SIG-M5 treated with dmso at 0.1 percent for 504 hours (cell line): ENCODE results near the gene CGB2.
"Not testable (repeated sequence)": the region's sequence is repeated elsewhere in the genome, so short reads cannot be mapped to it uniquely, and the experiment has no call there.

Source experiments
- DNase-seq: peaks from one replicate; lab custom pipeline; 2025; ENCODE audit not compliant: unreplicated experiment; lab: John Stamatoyannopoulos, UW

CGB2 gene

DNA sequence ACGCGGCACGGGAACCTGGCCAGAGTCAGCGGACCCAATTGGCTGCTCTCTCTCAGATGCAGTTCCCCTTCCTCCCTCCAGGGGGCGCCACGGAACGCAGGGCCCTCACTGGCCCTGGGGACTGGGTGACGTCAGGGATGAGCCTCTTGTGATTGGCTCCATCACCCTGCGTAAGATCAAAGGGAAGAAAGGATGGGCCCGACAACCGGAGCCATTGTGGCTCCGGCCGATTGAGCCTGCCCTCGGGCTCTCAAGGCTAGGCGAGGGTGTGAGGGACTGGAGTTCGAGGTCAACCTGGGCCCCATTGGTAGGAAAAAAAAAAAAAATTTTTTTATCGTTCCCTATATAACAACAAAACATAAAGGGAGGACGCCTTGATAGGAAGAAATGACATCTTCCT lies 5.1 kb downstream of the CGB2 start, which contains the start of gene CGB1:
Gene CGB1 (minus strand): TSS at position 81 of the 400 bp plus-strand sequence. CDS start 184 bp downstream, outside the sequence.
- not testable (repeated sequence) for DNase-seq

GRCh38 chr19:49038111-49038510 lies 6.4 kb downstream of the CGB2 start:
- DNase-seq: not testable (repeated sequence)

- DNase-seq: not testable (repeated sequence)
Observed at GRCh38 chr19:49038557-49039276, 7.0 kb downstream of the CGB2 start.

DNA sequence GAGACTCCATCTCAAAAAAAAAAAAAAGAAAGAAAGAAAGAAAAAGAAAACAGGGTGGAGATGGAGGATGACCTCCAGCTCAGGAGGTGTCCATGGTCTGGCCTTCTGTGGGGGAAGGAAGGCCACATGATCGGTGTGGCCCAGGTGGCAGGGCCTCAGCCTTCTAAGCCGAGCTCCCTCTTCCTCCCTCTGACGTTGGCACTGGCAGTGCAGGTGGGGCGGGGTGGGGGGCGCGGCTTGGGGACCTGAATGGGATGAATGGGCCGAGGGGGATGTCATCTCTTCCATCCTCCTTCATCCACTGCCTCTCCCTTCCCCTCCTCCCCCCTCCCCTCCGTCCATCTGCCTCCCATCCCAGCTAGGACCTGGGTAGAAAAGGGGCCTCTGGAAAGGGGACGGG lies 8.0 kb downstream of the CGB2 start:
- not testable (repeated sequence) for DNase-seq

GRCh38 chr19:49042177-49042576 lies 10.5 kb downstream of the CGB2 start:
- no peak for DNase-seq

GRCh38 chr19:49042666-49043065 lies 11.0 kb downstream of the CGB2 start:
- not testable (repeated sequence) for DNase-seq

- DNase-seq: not testable (repeated sequence)
Observed at GRCh38 chr19:49043548-49043947, 11.9 kb downstream of the CGB2 start, which contains the start of gene CGB5. Gene CGB5 (plus strand): TSS chr19:49043848. CDS start chr19:49044210, 362 bp downstream.

DNA sequence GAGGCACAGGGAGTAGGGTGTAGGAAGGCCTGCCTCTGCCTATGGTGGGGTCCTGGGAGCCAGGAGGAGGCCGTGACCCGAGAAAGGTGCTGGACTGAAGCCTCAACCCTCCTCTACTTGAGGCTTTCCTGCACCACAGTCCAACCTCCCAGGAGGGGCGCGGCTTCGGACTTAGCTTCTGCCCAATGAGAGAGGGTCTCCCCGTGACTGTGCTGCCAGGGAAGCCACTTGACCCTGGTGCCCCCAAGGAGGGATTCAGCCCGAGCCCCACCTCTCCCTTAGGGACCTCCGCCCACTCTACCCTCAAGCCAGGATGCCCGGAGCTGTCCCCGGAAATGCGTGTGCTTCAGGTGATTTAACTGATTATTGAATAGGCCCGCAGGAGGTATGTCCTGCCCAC lies 17.3 kb downstream of the CGB2 start, which contains the start of gene CGB8:
Gene CGB8 (minus strand): TSS at position 101 of the 400 bp plus-strand sequence. CDS start 372 bp downstream, outside the sequence.
- not testable (repeated sequence) for DNase-seq

GRCh38 chr19:49049834-49050233 lies 18.1 kb downstream of the CGB2 start:
- DNase-seq: not testable (repeated sequence)

- DNase-seq: not testable (repeated sequence)
Observed at GRCh38 chr19:49050376-49051033, 18.8 kb downstream of the CGB2 start.

GRCh38 chr19:49056101-49056901 lies 24.6 kb downstream of the CGB2 start:
- no peak for DNase-seq

DNA sequence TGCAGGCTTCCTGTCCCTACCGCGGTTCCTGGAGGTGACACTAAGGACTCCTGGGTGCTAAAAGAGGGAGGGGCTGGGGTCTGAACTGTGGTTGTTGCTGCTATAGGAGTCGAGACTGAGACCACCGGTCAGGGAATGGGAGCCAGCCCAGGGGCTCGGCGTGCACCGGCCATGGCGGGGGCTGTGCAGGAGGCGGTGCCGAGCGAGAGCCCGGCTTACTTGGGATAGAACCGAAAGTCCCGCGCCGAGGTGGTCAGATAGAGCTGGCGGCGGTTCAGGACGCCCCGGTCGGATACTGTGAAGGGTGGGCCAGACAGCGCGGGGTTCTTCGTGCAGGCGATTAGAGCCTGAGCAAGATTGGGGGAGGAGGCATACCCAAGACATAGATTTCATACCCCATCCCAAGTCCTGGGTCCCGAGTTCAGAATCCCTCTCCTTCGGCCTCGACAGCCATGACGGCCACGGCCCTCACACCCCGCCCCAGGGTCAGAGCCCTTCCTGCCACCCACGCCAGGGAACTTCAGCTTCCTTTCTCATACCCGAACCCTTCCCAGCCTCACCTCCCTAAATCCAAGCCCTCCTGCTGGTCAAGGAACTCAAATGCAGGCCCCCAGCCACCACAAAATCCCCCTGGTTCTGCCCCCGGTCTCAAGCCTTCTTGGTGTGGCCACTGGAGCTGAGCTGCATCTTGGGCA lies 25.4 kb downstream of the CGB2 start:
- not testable (repeated sequence) for DNase-seq

GRCh38 chr19:49057636-49058234 lies 26.0 kb downstream of the CGB2 start, which contains the start of gene CGB7:
Gene CGB7 (minus strand): TSS chr19:49057749. CDS start chr19:49055375, 2,374 bp downstream.
- no peak for DNase-seq

GRCh38 chr19:49058562-49058961 lies 26.9 kb downstream of the CGB2 start:
- no peak for DNase-seq

DNA sequence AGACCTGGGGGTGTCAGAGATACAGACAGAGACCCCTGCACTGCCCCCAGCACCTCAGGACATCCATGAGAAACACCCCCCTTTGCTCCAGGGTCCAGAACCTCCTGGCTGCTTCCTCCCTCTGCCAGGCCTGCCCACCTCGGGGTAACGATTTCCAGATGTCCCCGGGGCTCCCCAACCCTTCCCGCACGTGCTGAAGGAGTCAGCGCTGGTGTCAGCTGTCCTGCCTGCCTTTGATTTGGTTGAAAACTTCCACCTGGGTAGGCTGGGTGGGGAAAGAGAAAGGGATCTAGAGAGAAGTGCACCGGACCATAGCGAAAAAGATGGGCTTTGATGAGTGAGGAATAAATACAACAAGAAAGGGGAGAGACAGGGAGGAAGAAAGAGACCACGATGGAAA lies 27.4 kb downstream of the CGB2 start:
- DNase-seq: no peak

DNA sequence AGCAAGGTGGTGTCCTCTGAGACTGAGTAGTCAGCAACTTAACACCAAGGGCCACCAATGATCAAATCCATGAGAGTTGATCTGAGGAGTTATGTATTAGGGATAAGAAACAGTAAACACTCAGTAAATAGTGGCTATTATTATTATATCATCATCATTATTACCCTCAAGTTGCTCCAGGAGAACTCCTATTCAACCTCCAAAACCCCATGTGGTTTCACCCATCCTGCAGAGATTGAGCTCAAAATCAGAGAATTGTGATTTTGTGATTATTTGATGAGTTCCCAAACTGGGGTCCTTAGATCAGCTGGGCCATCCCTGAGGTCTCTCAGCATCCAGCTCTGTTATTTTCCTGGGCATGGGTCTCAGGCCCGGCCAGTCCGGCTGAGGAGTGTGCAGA lies 29.3 kb downstream of the CGB2 start:
- DNase-seq: no peak

- no peak for DNase-seq
Observed at GRCh38 chr19:49061445-49061844, 29.8 kb downstream of the CGB2 start.

- DNase-seq: no peak
Observed at GRCh38 chr19:49064029-49064629, 32.4 kb downstream of the CGB2 start.

DNA sequence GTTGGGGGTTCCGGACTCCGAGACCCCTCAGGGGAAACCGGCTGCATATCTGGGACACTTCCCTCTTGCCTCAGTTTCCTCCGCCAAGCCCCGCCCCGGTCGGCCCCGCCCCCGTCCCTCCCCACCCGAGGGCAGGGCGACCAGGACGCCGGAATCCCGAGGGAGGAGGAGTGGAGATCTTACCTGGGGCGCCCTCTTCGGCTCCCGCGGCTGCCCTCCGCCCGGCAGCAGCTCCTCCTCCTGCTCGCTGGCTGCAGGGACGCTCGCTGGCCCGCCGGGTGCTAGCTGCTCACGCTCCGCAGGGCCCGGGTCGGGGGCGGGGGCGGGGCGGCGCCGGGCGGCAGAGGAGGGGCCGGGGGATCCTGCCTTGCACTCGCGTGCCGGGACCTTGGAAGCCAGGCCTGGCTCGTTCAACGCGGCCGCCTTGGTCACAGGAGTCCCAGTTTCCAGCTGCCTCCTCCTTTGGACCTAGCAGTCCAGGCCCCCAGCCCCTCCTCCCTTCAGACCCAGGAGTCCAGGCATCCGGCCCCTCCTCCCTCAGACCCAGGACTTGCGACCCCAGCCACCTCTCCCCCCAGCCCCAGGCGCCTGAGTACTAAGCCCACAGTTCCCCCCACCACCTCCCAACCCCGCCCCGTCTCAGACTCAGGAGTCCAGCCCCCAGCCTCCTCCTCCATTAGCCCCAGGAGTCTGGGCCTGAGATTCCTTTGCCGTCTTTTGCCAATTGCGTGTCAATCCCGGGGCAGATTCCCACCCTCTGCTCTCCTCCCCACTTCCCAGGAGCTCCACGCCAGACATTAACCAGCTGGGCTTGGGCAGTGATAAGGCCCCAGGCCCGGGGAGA lies 33.3 kb downstream of the CGB2 start, which contains the start of gene NTF4:
Gene NTF4 (minus strand): TSS at position 51 of the 844 bp plus-strand sequence. CDS start 2,821 bp downstream, outside the sequence.
- no peak for DNase-seq
